ENCODE results near the gene FBXL4.

FBXL4 gene

DNA sequence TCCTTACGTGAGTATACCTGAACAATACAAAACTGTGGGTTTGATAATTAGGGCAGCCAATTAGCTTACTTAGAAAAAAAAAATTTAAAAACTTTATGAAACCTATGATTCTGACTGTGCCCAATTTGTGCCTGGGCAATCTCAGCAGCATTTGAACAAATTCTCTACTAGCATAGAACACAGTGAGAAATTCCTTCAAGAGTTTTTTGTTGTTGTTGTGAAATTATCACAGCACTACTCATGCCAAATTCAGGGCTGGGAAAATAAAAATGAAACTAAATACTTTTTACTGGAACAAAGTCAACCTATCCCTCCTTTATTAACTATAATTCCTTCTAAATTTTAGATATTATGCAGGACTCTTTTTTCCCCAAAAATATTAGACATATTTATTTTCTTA lies 70.5 kb downstream of the FBXL4 start:
- DNase-seq: no peak

DNA sequence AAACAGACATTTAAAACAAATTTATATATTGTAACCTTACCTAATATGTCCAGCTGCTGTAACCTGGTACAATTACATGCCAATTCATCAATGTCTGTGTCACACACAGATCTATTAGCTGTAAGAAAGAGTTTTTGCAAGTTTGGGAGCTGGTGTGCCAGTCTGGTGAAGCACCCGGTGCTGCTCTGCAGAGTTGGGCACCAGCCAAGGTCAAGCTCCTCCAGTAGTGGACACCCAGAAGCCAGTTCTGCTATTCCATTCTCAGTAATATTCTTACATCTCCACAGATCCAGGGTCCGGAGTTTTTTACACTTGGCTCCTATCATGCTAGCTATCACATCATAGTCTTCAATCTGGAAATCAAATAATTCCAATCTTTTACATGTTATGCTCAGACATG lies 72.4 kb downstream of the FBXL4 start:
- DNase-seq: no peak

DNA sequence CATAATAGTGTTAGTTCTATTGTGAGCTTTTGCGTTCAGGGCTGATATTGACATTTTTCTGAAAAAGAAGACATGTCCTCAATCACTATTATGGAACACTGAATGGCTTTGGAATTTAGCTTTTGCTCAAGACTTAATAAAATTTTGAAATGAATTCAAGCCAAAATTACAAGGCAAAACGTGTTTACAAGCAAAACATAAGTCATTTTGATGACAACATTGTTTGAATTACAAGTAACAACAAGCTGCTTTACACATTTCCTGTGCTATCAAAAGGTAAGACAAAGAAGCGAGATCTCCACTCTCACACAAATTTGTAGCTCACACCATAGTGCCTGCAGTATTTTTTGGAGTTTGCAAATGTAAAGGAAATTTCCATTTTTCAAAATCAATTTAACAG lies 75.9 kb downstream of the FBXL4 start:
- DNase-seq: no peak

DNA sequence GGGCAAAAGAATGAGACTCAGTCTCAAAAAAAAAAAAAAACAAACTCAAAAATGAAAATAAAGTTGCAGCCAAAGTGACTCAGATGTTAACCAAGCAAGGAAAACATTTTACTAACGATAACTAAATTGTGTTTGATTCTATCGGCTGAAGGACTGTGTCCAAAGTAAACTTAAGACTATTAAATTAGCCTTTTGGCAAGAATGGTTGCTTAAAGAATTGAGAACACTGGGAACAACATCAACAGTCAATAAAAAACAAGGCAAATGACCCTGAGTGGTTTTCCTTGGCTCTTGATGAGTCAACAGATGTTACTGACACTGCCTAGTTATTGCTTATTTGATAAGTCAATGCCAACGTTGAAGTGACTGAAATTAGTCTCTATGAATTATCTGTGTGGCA lies 76.7 kb downstream of the FBXL4 start:
- peak; percentile 7 for DNase-seq

DNA sequence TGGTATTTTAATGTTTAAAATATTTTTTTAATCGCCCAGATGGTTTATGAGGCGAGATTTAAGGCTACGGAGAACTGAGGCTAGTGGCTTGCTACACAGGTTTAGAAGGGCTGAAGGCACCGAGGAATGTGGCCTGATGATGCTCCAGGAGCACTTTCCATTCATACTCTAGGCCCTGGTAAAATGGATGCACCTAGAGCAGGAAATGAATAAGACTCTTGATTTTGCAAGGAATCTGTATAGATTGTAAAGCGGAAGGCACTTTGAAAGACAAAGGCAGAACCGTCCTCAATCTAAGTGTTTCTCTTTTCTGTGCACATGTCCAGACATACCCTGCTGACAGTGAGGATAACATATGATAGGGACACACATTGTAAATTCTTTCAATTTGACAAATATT lies 83.2 kb downstream of the FBXL4 start:
- DNase-seq: no peak

DNA sequence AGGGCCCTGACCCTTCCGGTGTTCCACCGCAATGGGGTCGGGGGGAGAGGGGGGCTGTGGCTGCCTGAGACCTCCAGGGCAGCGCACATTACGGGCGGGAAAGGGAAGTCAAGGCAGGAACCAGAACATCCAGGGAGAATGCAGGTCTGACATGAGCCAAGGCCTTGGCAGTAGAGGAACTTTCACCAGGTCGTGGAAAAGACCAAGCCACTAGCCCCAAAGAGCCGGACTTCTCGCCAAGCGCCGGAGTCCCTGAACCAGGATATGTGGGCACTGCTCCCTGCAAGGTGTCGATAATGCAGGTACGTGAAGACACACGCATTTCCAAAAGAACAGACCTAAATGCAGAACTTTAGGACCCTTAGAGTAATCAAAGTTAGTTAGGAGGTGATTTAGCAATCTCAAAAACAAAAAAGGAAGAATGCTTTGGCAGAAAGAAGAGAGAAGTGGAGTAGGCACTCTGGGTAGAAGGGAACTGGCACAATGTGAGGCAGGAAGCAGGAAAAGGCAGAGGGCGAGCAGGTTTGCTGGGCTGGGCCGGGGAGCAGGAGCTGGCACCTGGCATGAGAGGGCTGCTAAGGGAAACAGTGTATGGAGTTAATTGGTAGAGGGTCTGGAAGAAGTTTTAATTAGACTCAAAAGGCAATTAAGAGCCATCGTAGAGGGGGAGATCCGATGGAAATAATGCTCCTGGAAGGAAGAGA lies 99.1 kb downstream of the FBXL4 start:
- no peak for DNase-seq

DNA sequence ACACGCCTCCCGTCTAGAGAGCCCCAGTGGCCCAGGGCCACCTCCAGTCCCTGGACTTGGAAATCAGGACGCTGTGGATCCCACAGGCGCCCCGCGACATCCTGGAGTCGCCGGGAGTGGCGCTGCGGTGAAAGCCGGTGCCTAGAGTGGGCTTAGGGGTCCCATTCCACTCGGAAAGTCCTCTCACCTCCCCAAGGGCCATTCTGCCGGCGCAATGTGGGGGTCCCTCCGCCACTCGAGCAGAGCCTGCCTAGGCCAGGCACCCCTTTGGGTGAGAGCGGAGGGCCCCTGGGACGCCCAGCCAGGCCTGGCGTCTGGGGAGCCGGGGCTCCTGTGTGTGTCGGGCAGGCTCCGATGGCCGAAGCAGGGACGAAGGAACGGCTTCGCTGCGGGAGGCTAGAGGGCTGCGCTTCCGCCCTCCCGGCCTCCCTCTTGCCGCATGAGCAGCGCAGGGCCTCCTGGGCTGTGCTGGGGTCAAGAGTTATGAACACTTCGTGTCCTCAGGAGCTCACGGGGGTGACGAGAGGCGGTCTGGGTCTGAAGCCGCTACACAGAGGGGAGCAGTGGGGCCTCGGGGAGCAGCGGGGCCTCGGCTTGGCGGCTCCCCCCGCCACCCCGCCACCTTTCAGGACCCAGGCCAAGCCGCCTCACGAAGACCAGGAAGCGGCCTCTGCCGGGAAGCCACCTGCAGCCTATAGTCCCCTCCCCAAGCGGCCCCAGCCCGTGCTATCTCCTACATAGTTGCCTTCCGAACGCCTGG lies 99.8 kb downstream of the FBXL4 start:
- no peak for DNase-seq

DNA sequence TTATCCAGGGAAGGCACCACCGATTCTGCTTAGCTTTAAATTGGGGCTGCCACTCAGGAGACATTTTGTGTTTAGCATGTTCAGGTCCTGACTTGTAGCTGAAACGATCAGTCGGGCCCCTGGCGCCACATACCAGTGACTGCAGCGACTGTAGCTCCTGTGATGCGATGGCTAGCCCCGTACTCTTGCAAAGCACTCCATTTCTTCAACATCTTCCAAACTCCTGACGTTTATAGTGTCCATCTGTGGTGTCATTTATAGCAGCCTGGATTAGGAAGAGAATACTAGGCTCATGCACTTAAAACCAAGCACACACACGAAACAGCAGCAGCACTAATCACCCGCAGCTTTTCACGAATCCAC lies 100.3 kb downstream of the FBXL4 start:
- DNase-seq: no peak

DNA sequence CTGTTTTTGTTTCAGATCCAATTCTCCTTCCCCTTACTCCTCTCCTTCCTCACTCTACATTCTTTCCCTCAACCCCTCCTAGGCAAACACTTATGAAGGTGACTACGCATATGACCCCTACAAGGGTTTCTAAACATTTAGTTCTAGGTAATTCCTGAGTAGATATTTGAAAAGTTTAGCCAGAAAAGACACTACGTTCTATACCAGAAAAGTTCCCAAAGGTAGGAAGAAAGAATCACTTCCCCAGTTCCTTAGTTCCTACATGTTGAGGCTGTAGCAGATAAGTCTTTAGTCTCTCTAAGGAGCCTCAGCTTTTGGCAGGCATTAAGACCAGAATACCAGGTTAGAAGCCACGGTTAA lies 101.7 kb downstream of the FBXL4 start:
- DNase-seq: no peak

DNA sequence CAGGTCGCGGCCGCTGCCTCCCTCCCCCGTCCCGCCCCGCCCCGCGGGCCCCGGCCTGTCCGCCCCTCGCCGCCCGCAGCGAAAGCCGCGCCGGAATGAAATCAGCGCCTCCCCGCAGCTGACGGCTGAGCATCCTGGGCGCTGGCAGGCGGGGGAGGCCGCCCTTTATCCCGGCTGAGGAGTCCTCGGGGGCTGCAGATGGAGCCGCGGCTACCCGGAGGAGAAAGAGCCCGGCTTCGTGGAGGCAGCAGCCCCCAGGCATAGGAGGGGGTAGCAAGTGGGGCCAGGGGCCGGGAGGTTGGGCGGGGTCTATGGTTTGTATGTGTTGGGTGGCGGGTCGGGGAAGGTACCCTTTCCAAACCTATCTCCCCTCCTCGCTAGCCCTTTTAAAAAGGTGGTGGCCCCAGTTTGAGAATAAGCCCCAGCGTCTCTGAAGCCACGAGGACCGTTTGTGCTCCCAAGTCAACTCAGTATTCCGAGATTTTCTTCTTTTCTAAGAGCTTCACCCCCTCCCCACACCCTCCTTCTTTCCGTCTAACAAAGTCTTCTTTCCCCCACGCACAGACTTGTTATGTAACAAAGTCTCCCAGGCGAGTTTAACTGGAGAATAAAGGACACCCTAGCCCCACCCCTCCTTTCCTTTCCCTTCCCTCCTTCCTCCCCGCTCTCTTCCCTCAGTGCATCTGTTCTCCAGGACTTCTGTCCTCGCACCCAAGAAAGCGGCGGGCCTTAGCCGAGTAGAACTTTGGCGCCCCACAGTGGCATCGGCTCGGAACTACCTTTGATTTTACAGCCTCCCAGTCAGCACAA lies 102.3 kb downstream of the FBXL4 start:
- DNase-seq: peak; percentile 37

DNA sequence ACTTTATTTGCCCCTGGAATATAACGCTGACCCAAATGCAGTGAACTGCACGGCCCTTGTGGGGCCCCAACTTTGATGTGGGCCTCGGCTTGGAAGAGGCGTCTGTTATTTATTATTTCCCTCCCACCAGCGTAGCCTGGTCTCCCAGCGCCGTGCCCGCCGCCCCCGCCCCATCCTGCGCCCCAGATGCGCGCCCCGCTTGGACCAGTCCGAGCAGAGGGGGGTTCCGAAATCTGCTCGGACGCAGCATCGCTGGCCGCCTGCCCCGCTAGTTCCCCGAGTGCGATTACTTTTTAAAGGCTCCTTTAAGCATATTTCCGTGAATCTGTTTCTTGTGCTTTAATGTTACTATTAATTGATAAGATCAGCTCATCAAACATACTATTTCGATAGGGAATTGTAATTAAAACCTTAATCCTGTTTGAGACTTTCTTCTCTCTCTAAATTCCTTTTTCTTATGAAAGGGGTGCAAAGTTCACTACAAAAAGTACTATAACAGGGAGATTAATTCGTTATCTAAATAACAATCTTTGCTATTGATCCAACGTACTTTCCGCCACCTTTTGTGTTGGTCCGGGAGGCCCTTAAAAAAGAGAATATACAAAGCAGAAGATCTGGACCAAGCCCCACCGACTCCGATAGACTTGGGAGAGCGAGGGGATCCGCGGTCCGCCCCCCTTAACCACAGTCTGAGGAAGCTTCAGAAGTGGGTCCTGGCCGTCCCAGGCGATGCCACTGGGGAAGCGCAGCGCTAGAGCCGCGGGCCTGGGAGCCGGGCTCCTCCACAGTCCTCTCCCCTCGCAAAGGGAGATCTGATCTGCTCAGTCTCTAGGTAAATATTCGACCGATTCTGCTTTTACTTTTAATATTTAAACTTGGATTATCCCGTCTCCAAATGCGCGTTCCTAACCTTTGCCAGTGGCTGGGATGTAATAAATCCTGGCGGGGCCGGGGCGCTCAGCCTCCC lies 103.2 kb downstream of the FBXL4 start:
- no peak for DNase-seq

DNA sequence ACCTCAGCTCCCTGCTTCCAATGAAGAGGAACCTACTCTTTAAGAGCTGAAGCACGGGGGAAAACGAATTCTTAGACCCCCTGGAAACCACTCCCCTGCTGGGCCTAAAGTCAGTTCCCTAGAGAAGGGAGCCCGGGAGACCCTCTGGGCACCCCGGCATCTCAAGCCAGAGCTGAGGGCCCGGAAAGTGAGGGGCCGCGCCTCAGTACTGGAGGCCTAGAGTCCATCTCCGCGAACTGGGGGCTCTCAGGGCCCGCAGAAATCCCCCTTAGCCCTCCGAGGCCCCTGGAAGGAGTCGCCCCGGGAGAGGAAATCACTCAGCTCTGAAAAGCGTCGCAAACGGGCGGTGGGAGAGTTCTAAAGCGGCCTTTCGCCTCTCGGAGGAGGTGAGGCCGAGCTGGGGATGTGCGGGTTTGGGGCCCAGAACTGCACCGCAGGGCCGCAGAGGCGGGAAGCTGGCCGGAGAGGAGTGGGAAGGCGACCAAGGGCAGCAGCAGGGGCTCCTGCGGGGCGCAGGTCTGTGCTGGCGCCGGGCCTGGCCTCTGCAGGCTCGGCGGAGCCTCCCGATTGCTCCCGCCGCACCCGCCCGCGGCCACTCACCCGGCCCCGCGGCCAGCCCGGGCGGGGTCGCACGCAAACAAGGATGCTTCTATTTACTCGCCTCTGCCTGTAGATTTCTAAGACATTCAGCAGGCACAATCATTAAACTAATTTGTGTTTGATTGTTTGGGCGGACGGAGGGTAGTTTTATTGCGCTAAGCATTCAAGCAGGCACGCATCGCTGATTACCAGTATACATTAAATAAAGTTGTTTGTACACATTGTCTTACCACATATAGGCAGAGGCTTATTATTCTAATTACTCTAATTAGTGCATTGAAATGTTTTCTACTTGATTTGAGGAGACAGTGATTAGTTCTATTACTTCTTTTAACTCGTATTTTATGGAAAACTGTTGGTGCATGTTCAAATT lies 104.2 kb downstream of the FBXL4 start:
- no peak for DNase-seq

DNA sequence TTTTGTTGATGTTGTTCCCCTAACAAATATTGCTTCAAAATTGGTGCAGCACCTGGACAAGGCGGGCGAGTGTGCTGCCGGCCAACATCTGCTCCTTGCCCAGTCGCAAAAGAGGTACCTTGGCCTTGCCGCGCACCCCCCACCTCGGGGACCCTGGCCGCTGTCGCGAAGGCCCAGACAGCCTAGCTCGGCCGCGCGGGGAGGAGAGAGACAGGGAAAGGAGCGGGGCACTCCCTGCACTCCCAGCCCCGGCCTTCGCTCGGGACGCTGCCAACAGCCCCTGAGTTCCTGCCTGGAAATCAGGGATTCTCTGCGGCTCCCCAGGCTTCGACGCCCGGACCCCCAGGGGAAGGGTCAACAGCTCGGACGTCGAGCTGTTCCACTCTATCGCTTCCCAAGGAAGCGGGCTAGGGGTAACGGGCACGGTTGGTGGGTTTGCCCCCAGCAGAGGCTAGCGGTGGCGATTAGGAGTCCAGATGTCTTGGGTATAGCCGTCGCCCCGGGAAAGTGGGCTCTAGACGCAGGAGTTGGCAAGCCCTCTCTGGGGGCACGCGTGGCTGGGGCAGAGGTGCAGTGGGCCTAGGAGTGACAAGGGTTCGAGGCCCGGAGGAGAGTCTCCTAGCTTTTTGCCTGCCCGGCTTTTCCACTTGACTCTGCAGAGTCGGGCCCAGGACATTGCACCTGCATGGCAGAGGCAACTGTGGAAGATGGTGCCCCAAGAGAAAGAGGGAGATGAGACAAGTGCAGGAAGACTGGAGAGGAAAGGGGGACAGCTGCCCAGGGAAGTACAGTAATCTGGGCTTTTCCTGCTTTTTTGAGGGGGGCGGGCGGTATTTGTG lies 105.2 kb downstream of the FBXL4 start:
- no peak for DNase-seq

DNA sequence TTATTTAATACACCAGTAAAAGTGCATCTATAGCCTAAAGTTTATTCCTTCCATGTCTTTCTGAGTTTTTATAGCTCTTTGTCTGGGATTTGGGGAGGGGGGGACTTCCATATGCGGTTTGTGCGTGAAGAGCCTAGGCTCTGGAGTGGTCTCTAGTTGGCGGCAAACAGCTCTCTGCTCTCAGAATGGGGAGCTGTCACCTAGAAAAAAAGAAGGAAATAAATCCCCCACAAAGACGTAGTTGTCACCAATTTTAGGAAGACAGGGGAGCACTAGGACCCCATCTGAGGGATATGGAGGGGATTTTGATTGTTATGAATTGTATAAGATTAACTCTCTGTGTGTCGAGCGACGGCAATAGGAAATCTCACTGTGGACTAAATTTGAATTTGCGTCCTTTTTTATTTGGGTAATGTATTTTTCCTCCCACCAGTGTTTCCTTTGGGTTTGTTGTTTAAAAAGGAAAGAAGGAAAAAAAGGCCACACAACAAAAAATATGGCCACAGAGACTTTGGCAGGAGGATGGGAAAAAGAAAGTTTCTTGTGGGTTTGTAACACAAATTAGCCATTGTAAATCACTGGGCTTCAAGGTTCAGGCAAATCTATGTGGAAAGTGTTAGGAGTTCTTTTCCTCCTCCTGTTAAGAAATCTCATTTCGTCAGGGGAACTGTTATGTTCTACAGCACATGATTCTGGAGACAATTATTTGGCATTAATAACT lies 106.0 kb downstream of the FBXL4 start:
- no peak for DNase-seq

DNA sequence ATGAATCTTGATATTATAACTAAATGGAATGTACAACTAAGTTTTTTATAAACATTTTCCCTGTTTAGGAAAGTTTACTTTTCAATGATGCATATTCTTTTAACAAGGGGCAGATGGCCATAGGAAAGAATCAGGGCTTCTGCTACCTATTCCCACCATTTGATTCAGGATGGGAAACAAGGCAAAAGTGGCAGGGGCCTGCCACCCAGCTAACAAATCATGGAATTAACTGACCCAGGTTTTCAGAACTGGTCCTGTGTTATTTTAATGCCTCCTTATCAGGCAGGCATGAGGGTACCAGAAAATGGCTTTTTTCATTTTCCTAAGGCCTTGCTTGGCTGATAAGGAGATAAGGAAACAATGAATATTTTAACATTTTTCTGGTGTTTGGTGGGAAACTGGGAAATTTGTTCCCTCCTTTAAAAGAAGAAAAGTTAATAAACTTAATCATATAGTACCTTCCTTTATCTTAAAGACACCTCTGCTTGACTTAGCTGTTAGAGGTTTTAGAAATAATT lies 106.7 kb downstream of the FBXL4 start:
- DNase-seq: no peak

DNA sequence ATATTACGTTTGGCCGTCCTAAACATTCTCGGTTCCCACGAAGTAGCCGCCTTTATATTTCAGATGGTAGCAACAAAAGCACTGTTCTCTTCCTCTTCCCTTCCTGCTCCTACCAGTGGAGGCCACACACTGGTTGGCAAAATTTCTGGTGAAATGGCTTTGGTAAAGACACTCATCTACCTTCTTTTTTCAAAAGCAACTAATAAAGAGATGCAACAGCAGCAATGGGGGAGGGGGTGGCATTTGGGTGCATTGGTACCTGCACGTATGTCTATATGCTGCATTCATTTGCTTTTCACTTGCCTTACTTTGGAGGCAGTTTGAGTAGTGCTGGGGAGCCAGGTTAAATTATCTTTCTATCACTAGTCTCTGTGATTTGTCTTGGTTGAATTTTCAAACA lies 107.4 kb downstream of the FBXL4 start:
- DNase-seq: no peak

DNA sequence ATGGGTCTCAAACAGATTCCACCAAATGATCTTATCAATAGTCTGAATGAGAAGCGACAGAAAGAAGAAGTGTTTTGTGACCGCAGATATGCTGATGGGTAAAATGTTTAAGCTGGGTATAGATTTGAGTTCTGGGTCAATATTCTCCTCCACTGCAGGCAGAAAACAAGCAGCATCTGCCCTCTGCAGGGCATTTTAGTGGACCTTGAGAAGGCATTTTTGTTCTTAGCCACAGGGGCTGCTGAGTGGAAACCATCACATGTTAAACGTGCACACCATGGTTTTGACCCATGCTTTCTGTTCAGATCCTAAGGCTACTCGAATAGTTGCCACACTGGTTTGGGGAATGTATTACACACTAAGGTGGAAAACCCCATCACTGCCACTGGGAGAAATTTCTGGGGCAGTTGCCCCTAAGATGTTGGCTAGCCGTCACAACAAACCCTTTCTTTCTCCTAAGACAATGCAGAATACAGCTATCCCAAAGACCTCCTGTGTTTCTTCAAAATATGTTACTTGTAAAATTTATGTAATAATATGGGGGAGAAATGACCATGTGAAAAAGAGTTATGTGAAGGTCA lies 107.9 kb downstream of the FBXL4 start:
- no peak for DNase-seq

DNA sequence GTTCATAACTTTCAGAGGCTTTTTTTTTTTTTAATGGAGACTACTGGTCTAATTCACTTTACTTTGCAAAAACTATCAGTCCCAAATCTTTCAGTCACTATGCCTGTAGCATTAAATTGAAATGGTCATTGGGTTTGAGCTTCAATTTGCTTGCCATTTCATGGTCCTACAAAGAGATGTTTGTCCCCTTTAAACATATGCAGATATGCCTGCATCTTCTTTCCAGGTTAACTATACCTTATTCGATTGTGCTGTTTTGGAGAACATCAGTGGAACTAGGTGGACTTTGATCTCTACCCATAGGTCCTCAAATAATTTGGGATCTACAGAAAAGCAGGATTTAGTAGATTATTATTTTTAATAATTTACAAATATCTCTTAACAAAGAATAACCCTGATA lies 108.8 kb downstream of the FBXL4 start:
- DNase-seq: no peak

DNA sequence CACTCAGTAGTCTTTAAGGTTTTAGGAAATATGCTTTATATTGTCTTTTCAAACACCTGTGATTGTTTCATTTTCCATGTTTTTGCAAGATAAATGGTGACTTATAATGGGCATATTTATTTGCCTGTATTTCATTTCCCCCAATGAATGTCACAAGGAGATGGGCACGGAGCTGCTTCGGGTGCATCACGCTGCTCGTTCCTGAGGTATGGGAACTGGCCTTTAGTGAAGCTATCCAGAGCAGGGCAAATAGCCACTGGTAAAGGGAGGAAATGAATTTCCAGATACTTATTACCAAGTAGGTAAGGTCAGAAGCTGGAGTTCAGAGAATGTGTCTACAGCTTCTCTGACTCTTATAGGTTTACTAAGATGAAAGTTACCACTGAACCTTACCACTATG lies 109.7 kb downstream of the FBXL4 start:
- DNase-seq: no peak

Measured in amniotic stem cell (primary cell).